Dedifferentiated amniotic fluid mesenchymal stem cell (primary cell): ENCODE measurements around the gene EXOC4.
A peak's percentile ranks its signal among the peaks of the same experiment; 100 is the strongest.

ENCODE experiments used
- DNase-seq: peaks from one replicate; pipeline ENCODE4 v3.0.0-alpha.2; 2016; ENCODE audit errors: extremely low spot score

The EXOC4 gene

DNA sequence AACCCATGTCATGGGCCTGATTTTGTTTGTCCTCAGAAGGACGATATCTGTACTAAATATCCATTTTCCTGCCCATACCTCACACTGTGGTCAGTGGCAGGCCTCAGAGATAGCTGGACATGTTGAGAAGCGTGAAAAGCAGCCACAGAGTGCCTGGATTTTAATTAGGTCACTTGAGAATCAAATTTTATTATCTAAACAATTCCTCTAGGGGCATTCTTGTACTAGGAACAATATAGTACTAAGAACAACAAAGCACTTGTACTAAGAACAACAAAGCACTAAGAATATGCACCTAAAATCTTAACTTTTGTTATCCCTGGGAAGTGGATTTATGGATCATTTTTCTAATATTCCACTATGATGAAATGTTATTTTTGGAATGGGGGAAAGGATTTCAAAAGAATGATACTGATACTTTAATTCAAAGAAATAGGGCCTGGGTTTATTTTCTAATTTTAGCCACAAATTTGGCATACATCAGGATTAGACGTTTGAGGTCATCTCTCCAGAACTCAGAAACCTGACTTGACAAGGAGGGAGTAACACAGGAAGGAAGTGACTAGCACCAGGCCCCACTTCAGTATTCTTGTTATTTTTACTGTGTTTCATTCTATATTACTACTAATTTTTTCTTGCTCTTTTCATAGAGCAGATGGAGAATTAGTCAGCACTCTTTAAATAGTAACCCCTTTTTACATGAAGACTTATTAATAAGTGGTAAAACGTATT is 112.2 kb downstream of the EXOC4 start:
- no peak for DNase-seq

- DNase-seq: no peak
Observed at GRCh38 chr7:133365917-133366316, 113.0 kb downstream of the EXOC4 start.

- no peak for DNase-seq
Observed at GRCh38 chr7:133367561-133367960, 114.7 kb downstream of the EXOC4 start.

- DNase-seq: no peak
Observed at GRCh38 chr7:133369130-133369529, 116.3 kb downstream of the EXOC4 start.

DNA sequence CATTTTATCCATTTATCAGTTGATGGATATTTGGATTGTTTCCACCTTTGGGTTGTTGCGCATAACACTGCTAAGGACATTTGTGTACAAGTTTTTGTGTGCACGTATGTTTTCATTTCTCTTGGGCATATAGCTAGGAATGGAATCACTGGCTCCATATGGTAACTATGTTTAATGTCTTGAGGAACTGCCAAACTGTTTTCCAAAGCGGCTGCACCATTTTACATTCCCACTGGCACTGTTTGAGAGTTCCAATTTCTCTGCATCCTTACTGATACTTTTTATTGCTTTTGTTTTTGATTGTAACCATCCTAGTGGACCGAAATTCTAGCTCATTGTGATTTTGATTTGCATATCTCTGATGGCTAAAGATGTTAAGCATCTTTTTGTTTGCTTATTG is 118.7 kb downstream of the EXOC4 start:
- DNase-seq: no peak

GRCh38 chr7:133372337-133372736 is 119.5 kb downstream of the EXOC4 start:
- no peak for DNase-seq

DNA sequence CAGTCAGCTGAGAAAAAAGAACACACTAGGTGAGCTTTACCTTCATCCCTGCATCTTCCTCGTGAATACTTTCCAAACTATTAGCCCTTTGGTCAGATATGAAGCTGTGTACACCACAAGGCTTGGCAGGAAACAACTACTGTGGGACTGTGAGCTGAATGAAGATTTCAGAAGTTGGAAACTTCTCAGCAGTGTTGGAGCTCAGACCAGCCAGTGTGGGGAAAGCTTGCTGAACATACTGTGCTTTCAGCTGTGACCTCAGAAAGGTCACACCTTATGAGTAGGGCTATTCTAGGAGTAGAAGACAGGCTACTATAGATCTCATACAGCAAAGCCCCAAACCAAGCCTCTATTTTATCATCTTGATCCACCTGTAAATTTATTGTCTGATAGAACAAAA is 123.6 kb downstream of the EXOC4 start:
- no peak for DNase-seq

GRCh38 chr7:133381965-133382364 is 129.1 kb downstream of the EXOC4 start:
- DNase-seq: no peak

DNA sequence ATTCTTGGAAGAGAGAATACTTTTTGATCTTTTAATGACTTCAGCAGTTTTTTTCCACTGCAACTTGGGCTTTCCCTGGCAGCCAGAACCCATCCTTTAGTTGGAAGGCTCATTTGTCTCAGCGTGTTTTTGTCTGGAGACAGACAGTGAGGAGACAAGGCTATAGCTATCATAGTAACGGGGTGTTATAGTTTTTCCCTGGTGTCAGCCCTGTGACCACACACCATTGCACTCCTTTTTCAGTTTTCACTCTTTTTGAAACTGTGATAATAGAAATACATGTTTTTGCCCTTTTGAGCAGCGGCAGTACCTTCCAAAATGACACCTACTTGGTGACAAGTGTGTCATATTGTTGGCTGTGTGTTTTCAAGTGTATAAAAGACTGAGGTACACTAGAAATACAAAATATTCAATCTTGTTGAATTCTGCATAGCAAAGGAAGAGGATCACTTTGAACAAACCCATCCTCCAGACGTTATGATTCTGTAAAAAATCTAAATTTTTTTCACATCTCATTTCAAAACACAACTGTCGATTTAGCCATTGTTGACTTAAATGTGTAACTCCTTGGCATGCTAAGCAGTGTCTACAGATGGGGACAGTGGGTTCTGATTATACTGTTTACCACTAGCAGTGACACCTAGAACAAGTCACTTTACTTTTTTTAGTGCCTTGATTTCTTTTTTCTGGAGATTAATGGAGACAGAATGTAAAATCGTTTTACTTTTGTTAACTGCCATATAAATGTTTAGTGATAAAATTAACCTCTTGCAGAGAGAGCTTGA is 130.1 kb downstream of the EXOC4 start:
- no peak for DNase-seq

GRCh38 chr7:133386205-133386604 is 133.3 kb downstream of the EXOC4 start:
- no peak for DNase-seq

DNA sequence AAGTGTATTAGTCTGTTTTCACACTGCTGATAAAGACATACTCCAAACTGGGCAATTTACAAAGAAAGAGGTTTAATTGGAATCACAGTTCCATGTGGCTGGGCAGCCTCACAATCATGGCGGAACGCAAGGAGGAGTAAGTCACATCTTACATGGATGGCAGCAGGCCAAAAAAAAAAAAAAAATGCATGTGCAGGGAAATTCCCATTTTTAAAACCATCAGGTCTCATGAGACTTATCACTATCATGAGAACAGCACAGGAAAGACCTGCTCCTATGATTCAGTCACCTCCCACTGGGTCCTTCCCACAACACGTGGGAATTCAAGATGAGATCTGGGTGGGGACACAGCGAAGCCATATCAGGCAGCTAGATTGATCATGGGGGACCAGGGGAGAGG is 136.8 kb downstream of the EXOC4 start:
- DNase-seq: no peak

GRCh38 chr7:133391206-133391605 is 138.3 kb downstream of the EXOC4 start:
- DNase-seq: no peak

DNA sequence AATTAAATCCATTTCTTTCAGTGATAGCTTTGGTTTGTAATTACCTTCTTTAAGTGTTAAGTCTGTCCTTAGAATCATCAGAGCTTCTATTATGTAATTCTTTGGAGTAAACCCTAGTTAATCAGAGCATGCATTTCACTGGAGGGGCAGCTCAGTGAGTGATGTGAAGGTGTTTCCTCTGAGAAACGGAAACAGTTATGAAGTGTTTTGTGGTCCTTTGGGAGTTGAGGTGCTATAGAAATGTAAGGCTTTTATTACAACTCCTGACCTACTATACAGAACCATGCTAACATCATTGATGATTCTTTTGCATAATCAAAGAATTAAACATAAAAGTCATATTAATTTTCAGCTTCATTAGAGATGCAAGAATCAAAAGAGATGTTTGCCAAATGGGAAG is 141.5 kb downstream of the EXOC4 start:
- no peak for DNase-seq

GRCh38 chr7:133395551-133395950 is 142.7 kb downstream of the EXOC4 start:
- DNase-seq: no peak

DNA sequence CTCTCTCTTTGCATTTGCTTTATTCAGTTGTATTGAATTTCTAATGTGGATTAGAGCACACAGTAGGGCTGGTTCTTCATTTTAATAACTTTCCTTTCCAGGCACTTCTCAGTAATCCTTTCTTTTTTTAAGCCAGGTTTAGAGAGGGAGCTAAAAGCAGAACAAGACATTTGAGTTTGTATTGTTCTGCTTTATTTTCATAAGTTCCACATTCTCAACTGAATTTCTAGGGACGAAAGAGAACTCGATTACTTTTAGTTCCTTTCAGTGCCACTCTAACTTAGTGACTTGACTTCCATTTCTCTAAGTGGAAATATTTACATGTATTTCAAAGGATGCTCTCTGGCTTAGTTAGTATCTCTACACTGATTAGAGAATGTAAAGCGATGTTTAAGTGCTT is 145.6 kb downstream of the EXOC4 start:
- DNase-seq: no peak

- DNase-seq: no peak
Observed at GRCh38 chr7:133401225-133401624, 148.3 kb downstream of the EXOC4 start.

DNA sequence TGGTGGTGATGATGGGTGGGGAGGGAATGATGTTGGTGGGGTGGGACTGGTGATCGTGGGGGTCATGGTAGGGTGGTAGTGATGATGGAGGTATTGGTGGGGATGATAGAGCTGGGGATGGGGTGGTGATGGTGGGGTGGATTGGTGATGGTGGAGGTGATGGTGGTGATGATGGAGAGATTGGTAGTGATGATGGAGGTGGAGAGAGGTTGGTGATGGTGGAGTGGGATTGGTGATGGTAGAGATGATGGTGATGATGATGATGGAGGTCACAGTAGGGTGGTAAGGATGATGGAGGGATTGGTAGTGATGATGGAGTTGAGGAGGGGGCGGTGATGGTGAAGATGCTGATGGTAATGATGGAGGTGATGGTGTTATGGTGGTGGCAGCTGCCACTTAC is 155.3 kb downstream of the EXOC4 start:
- DNase-seq: no peak

DNA sequence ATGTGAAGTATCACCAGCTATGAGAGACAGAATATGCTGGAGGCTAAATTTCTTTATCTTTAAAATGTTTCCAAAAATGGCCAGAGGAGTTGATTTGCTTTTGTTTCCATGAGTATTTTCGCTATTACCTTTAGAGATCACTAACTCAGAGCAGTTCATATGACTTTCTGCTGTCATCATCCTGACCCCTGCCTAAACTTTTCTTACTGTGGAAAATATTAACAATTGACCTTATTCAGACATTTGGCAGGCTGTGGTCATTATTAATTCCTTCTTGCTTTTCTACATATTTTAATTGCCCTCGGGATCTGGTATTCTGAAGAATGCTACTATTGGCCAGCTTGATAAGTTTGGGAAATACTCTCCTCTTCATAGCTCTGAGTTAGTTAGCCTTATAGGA is 156.5 kb downstream of the EXOC4 start:
- no peak for DNase-seq

DNA sequence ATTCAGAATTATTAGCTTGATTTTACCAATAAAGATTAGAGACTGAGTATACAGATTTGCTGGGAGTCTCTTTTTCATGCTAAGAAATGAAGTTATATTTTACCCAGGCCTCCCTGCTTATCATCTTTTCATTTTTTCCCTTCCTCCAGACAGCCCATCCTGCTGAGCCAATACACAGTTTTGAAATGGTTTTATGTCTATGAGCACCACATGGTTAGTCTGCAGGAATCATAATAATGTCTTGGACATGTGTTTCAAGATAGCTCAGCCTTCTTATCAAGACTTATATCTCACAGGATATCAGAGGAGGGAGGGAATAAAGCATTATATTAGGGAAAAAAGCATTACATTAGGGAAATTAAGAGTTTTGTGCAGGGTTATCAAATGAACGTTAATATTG is 157.1 kb downstream of the EXOC4 start:
- DNase-seq: no peak

DNA sequence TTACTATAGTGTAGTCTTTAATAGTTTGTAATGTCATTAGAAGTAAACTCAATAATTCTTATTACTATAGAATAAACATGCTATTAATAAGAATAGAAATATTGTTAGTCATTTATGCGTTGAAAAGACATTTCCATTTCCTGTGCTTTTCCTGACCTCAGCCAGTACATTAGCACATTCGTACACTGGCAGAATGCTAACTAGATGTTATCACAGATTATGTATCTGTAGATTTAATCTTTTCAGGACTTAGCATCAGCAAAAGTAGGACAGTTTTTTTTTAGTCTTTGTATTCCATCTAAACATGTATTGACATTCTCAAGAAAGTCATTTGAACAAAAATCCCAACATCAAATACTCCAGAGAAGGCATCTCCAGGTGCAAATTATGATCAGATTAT is 158.5 kb downstream of the EXOC4 start:
- no peak for DNase-seq

DNA sequence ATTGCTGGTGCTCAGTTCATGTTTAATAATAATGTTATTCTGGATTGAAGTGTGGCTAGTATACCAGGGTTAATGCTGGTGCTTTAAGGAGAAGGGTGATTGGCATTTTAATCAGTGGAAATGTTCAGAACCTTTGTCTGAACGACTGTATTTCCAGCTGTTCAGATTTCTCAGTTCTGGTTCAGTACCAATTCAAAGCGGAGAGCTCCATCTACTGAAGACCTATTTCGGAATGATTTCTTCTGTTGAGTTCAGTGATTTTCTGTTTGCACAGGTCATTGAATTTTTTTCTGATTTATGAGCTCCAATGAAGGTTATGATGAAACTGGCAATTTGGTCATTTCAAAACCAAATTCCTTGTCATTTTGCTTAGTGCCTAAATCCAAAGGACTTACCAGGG is 160.1 kb downstream of the EXOC4 start:
- no peak for DNase-seq

DNA sequence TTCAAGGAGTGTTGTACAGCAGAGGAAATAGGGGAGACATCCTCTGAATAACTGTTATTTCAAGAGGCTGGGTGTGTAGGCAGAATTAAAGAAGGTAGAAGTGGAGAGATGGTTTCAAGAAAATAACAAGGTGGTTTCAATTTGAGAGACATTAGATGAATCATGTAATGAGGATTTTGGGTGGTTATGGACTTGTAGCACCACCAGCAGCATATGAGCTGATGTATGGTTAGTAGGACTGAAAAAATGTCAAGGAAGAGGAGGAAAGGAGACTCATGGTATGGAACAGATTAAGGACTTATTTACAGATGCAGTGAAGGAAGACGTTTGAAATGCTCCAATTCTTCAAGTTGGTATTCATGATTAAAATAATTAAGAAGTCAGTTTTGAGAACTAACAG is 166.2 kb downstream of the EXOC4 start:
- no peak for DNase-seq

GRCh38 chr7:133423618-133424017 is 170.7 kb downstream of the EXOC4 start:
- DNase-seq: no peak

DNA sequence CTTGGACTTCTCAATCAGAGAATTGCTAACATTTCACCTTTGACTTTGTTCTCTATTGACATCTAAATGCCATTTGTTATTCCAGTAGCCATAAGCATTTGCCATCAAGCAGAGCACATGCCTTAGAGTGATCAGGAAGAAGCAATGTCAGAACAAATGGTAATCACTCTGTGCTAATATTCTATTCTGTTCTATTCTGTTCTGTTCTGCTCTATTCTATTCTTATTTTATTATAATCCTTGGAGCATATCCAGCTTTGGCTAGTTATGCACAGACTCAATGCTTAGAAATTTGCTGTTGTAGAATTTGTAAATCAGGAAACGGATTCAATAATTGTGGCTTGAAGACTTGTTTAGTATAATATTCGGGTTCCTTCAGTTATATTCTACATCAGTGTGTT is 175.4 kb downstream of the EXOC4 start:
- peak; percentile 17 for DNase-seq
